ENCODE measurements around the gene TMEM128. TPM values are rescaled to one million over a fixed set of nuclear protein-coding genes. Genes with fewer than 3 reads are reported as not detected.

The TMEM128 gene
- total and polyA plus RNA-seq, 2 of the 13 experiments (the other 11 are each of a cell fraction or from before 2014, with no cell fraction given) = 19.4 to 27.9 TPM

DNA sequence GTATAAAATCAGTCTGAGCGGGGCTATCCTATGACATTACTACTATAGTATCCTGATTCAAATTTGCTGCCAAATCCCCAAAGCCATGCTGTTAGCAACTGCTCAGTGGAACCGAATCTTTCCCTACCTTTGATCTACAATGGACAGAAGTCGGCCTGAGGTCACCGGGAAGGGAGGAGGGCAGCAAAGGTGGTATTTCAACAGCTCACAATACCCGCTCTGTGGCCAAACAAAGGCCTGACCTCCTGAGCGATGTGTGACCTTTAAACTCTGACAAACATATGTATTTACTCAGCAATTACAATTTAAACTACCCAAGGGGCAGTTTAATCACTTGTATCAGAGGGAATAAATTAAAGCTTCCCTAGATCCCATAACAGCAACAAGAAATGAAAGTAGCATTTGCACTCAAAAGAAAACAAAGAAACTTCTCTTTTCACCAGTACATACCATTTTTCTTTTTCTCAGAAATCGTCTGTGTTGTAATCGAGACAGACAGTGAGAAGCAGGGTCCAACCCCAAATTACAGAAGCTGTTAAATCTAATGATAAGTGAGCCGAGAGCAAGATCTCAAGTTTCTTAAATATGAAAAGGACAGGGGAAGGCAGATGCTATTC, 11.6 kb upstream of the TMEM128 start (continued):
- TF ChIP-seq YY1 (IDR thresholded peaks at IDR 0.05; ENCODE audit: insufficient read depth, insufficient replicate concordance, low read depth, low read length) = no peak
- TF ChIP-seq RXRB (CRISPR knock-in tag; IDR thresholded peaks at IDR 0.05; ENCODE audit: borderline replicate concordance) = peak; percentile 98
- no peak for TF ChIP-seq ZNF598 (CRISPR knock-in tag; IDR thresholded peaks at IDR 0.05; ENCODE audit: borderline replicate concordance)
- TF ChIP-seq RARA (CRISPR knock-in tag; IDR thresholded peaks at IDR 0.05) = peak; percentile 99
- TF ChIP-seq, protein P1, sequence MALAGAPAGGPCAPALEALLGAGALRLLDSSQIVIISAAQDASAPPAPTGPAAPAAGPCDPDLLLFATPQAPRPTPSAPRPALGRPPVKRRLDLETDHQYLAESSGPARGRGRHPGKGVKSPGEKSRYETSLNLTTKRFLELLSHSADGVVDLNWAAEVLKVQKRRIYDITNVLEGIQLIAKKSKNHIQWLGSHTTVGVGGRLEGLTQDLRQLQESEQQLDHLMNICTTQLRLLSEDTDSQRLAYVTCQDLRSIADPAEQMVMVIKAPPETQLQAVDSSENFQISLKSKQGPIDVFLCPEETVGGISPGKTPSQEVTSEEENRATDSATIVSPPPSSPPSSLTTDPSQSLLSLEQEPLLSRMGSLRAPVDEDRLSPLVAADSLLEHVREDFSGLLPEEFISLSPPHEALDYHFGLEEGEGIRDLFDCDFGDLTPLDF (CRISPR knock-in tag; IDR thresholded peaks at IDR 0.05) = 0 out of 2 replicates have a peak, but pooled peaks have one; percentile 35
- TF ChIP-seq POLR2A (IDR thresholded peaks at IDR 0.05; ENCODE audit: insufficient read depth in 1 of 2, low read depth in 2 of 2, low read length in 2 of 2) = no peak
- TF ChIP-seq, protein P2, sequence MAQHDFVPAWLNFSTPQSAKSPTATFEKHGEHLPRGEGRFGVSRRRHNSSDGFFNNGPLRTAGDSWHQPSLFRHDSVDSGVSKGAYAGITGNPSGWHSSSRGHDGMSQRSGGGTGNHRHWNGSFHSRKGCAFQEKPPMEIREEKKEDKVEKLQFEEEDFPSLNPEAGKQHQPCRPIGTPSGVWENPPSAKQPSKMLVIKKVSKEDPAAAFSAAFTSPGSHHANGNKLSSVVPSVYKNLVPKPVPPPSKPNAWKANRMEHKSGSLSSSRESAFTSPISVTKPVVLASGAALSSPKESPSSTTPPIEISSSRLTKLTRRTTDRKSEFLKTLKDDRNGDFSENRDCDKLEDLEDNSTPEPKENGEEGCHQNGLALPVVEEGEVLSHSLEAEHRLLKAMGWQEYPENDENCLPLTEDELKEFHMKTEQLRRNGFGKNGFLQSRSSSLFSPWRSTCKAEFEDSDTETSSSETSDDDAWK (CRISPR knock-in tag; IDR thresholded peaks at IDR 0.05) = no peak
- TF ChIP-seq MEF2D (CRISPR knock-in tag; IDR thresholded peaks at IDR 0.05) = no peak
- TF ChIP-seq HOXA7 (CRISPR knock-in tag; IDR thresholded peaks at IDR 0.05) = no peak
- TF ChIP-seq CBX2 (IDR thresholded peaks at IDR 0.05; ENCODE audit: low read depth, low read length) = no peak
- TF ChIP-seq CBX2 (CRISPR knock-in tag; IDR thresholded peaks at IDR 0.05; ENCODE audit: low read depth) = no peak
- TF ChIP-seq MEIS1 (CRISPR knock-in tag; IDR thresholded peaks at IDR 0.05; ENCODE audit: borderline replicate concordance) = no peak
- TF ChIP-seq GFI1 (CRISPR knock-in tag; IDR thresholded peaks at IDR 0.05; ENCODE audit: borderline replicate concordance) = peak; percentile 65; the same call in 1 of the 2 replicates
- no peak for TF ChIP-seq ZNF234 (CRISPR knock-in tag; conservative IDR thresholded peaks at IDR 0.05)
- TF ChIP-seq, protein P3, sequence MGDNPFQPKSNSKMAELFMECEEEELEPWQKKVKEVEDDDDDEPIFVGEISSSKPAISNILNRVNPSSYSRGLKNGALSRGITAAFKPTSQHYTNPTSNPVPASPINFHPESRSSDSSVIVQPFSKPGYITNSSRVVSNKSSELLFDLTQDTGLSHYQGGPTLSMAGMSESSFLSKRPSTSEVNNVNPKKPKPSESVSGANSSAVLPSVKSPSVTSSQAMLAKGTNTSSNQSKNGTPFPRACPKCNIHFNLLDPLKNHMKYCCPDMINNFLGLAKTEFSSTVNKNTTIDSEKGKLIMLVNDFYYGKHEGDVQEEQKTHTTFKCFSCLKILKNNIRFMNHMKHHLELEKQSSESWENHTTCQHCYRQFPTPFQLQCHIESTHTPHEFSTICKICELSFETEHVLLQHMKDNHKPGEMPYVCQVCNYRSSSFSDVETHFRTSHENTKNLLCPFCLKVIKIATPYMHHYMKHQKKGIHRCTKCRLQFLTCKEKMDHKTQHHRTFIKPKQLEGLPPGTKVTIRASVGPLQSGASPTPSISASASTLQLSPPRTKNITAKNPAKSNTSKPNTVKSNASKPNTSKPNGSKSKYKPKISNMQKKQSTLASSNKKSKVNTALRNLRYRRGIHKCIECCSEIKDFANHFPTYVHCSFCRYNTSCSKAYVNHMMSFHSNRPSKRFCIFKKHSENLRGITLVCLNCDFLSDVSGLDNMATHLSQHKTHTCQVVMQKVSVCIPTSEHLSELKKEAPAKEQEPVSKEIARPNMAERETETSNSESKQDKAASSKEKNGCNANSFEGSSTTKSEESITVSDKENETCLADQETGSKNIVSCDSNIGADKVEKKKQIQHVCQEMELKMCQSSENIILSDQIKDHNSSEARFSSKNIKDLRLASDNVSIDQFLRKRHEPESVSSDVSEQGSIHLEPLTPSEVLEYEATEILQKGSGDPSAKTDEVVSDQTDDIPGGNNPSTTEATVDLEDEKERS (CRISPR knock-in tag; IDR thresholded peaks at IDR 0.05) = no peak
- no peak for TF ChIP-seq MZF1 (CRISPR knock-in tag; IDR thresholded peaks at IDR 0.05; ENCODE audit: borderline replicate concordance)
- peak; percentile 79 for TF ChIP-seq ZBTB7B (CRISPR knock-in tag; IDR thresholded peaks at IDR 0.05)
- no peak for TF ChIP-seq ZNF274 (CRISPR knock-in tag; IDR thresholded peaks at IDR 0.05)
- TF ChIP-seq ZNF33B (CRISPR knock-in tag; IDR thresholded peaks at IDR 0.05) = no peak

All from HepG2 (cell line).